ENCODE data around the gene ZFHX3. TPM values are rescaled to one million over a fixed set of nuclear protein-coding genes. Genes with fewer than 3 reads are reported as not detected.

Gene ZFHX3
- total and polyA plus RNA-seq, 8 donors: 2.5 to 17.6 (median 9.9) TPM

GRCh38 chr16:72805486-72805885 is 242.4 kb downstream of the ZFHX3 start:
- no peak overlapping the region for H3K4me3 ChIP-seq
- no peaks in the 10 kb centered on the region for H3K27me3 ChIP-seq
- ATAC-seq (no peak), DNase-seq (no peak), FAIRE-seq (no peak)
- intact Hi-C loops (cut with DNase I): no loop called here
- no peak overlapping the region for H3K27ac ChIP-seq
- no peaks in the 10 kb centered on the region for H3K9me3 ChIP-seq
- WGBS, 2 donors: 97 to 98% methylated on average over 3 of the region's 3 CpGs
- no peaks in the 10 kb centered on the region for H3K36me3 ChIP-seq
- no peaks in the 10 kb centered on the region for H3K4me1 ChIP-seq
- TF ChIP-seq CTCF (IDR thresholded peaks at IDR 0.05): no peak

GRCh38 chr16:72800524-72801161 is 247.3 kb downstream of the ZFHX3 start:
- Histone ChIP-seq H3K4me1 (no peaks in the 10 kb centered on the region), H3K9me3 (no peaks in the 10 kb centered on the region), H3K36me3 (peaks cover 6 to 29% (median 8%) of the 10 kb centered on the region in 3 donors), H3K27ac (no peak overlapping the region), H3K27me3 (no peaks in the 10 kb centered on the region), H3K4me3 (no peak overlapping the region)
- no peak for TF ChIP-seq CTCF (IDR thresholded peaks at IDR 0.05)
- no peak for ATAC-seq
- WGBS, 2 donors: 51 to 57% methylated on average over 10 of the region's 10 CpGs
- intact Hi-C loops (cut with DNase I): no loop called here
- FAIRE-seq: no peak
- DNase-seq: no peak

GRCh38 chr16:72798264-72798663 is 249.7 kb downstream of the ZFHX3 start:
- Histone ChIP-seq H3K4me3 (no peak overlapping the region), H3K4me1 (no peaks in the 10 kb centered on the region), H3K9me3 (no peaks in the 10 kb centered on the region), H3K27me3 (no peaks in the 10 kb centered on the region), H3K36me3 (peaks cover 6 to 29% (median 8%) of the 10 kb centered on the region in 3 donors), H3K27ac (no peak overlapping the region)
- FAIRE-seq: no peak
- WGBS, 2 donors: 94 to 95% methylated on average over 7 of the region's 7 CpGs
- TF ChIP-seq CTCF (IDR thresholded peaks at IDR 0.05): no peak
- intact Hi-C loops (cut with DNase I): no loop called here
- no peak for DNase-seq
- no peak for ATAC-seq

GRCh38 chr16:72797621-72798020 is 250.3 kb downstream of the ZFHX3 start:
- H3K27me3 ChIP-seq: no peaks in the 10 kb centered on the region
- no peaks in the 10 kb centered on the region for H3K4me1 ChIP-seq
- no peak for DNase-seq
- H3K36me3 ChIP-seq: peaks cover 6 to 29% (median 8%) of the 10 kb centered on the region in 3 donors
- ATAC-seq: no peak
- H3K4me3 ChIP-seq: no peak overlapping the region
- H3K27ac ChIP-seq: no peak overlapping the region
- no peaks in the 10 kb centered on the region for H3K9me3 ChIP-seq
- TF ChIP-seq CTCF (IDR thresholded peaks at IDR 0.05): no peak
- WGBS, 2 donors: 93 to 94% methylated on average over 3 of the region's 3 CpGs
- intact Hi-C loops (cut with DNase I): no loop called here
- FAIRE-seq: no peak

GRCh38 chr16:72796222-72796621 is 251.7 kb downstream of the ZFHX3 start:
- WGBS, 2 donors: 97% methylated on average over 18 of the region's 18 CpGs
- no peak overlapping the region for H3K4me3 ChIP-seq
- ATAC-seq (no peak), DNase-seq (no peak), FAIRE-seq (no peak)
- peaks cover 6 to 29% (median 8%) of the 10 kb centered on the region in 3 donors for H3K36me3 ChIP-seq
- no peaks in the 10 kb centered on the region for H3K9me3 ChIP-seq
- no peak overlapping the region for H3K27ac ChIP-seq
- no peak for TF ChIP-seq CTCF (IDR thresholded peaks at IDR 0.05)
- no peaks in the 10 kb centered on the region for H3K27me3 ChIP-seq
- intact Hi-C loops (cut with DNase I): no loop called here
- peaks cover 0 to 9% (median 6%) of the 10 kb centered on the region in 3 donors for H3K4me1 ChIP-seq
